HG03520 (cell line): ENCODE measurements around the gene EXD3.

ENCODE experiments used
- ATAC-seq: cut with Tn5 transposase; IDR thresholded peaks from one replicate; pipeline ENCODE4 v1.9.1; 2021; ENCODE audit warnings: mild to moderate bottlenecking, moderate library complexity; ENCODE audit not compliant: unreplicated experiment

EXD3 gene

GRCh38 chr9:137449081-137449844 is 26.3 kb upstream of the EXD3 start:
- no peak for ATAC-seq

GRCh38 chr9:137448602-137448962 is 25.6 kb upstream of the EXD3 start:
- ATAC-seq, result no peak

GRCh38 chr9:137447722-137448601 is 25.0 kb upstream of the EXD3 start:
- no peak for ATAC-seq

GRCh38 chr9:137446851-137447471 is 24.0 kb upstream of the EXD3 start:
- no peak for ATAC-seq

- ATAC-seq, result no peak
Observed at GRCh38 chr9:137445930-137446431, 23.0 kb upstream of the EXD3 start.

GRCh38 chr9:137445275-137445807 is 22.4 kb upstream of the EXD3 start:
- ATAC-seq, result no peak

GRCh38 chr9:137444106-137444790 is 21.3 kb upstream of the EXD3 start:
- no peak for ATAC-seq

- no peak for ATAC-seq
Observed at GRCh38 chr9:137441935-137442321, 19.0 kb upstream of the EXD3 start.

- no peak for ATAC-seq
Observed at GRCh38 chr9:137441289-137441934, 18.4 kb upstream of the EXD3 start, which contains the start of gene ENTPD8. TSS of gene ENTPD8 (minus strand) at chr9:137441357. CDS start at chr9:137438285, 3,072 bp downstream.

GRCh38 chr9:137439158-137439714 is 16.3 kb upstream of the EXD3 start:
- ATAC-seq, result no peak

GRCh38 chr9:137438591-137439157 is 15.7 kb upstream of the EXD3 start:
- ATAC-seq, result no peak

- no peak for ATAC-seq
Observed at GRCh38 chr9:137437691-137438590, 15.0 kb upstream of the EXD3 start.

GRCh38 chr9:137436761-137437600 is 14.0 kb upstream of the EXD3 start:
- no peak for ATAC-seq

GRCh38 chr9:137435980-137436760 is 13.2 kb upstream of the EXD3 start:
- no peak for ATAC-seq

GRCh38 chr9:137435381-137435891 is 12.5 kb upstream of the EXD3 start:
- ATAC-seq, result no peak
